ENCODE results near the gene TMCC1. TPM values are rescaled to one million over a fixed set of nuclear protein-coding genes. Genes with fewer than 3 reads are reported as not detected.

TMCC1 gene
- total RNA-seq, 2 donors from 2014 or later, result 41.0 to 51.1 TPM

- peak; percentile 47 for DNase-seq
- H3K27me3 ChIP-seq (ENCODE audit: control insufficient read depth, insufficient read depth, low read length, poor library complexity, severe bottlenecking), result no peaks in the 10 kb centered on the region
- no peaks in the 10 kb centered on the region for H3K9me3 Mint-ChIP-seq
- H3K36me3 Mint-ChIP-seq (ENCODE audit: low read depth), result no peaks in the 10 kb centered on the region
- peak overlapping the region; percentile 21 for H3K27ac Mint-ChIP-seq
- WGBS, 2 experiments (ENCODE audit: insufficient coverage in 1 of 2, insufficient read length in 1 of 2), result 91 to 98% methylated on average over 7 to 13 of the region's 14 CpGs
- H3K27ac ChIP-seq (ENCODE audit: low read depth, low read length), result no peak overlapping the region
- H3K27me3 Mint-ChIP-seq (ENCODE audit: insufficient read depth), result no peaks in the 10 kb centered on the region
- H3K4me3 ChIP-seq (ENCODE audit: low read length), result no peak overlapping the region
- H3K9ac ChIP-seq (ENCODE audit: extremely low read depth, low read length, poor library complexity, severe bottlenecking), result no peak overlapping the region
- H3K4me1 ChIP-seq (ENCODE audit: control insufficient read depth, insufficient read depth, low read length), result no peaks in the 10 kb centered on the region
- peaks cover 17% of the 10 kb centered on the region for H3K4me1 Mint-ChIP-seq
- H3K9me3 ChIP-seq (ENCODE audit: control insufficient read depth, low read length), result no peaks in the 10 kb centered on the region
- TF ChIP-seq CTCF (conservative IDR thresholded peaks at IDR 0.05), result no peak
- no peaks in the 10 kb centered on the region for H3K36me3 ChIP-seq (ENCODE audit: control insufficient read depth, insufficient read depth, low read length)
- H3K4me3 Mint-ChIP-seq, result no peak overlapping the region
Measured at GRCh38 chr3:129621626-129622225, 271.8 kb downstream of the TMCC1 start.

- no peaks in the 10 kb centered on the region for H3K9me3 ChIP-seq (ENCODE audit: control insufficient read depth, low read length)
- WGBS, 2 experiments (ENCODE audit: insufficient coverage in 1 of 2, insufficient read length in 1 of 2), result 88 to 97% methylated on average over 13 to 18 of the region's 18 CpGs
Measured at GRCh38 chr3:129620828-129621559, 272.5 kb downstream of the TMCC1 start.

GRCh38 chr3:129619726-129620162 is 273.8 kb downstream of the TMCC1 start:
- H3K27me3 ChIP-seq (ENCODE audit: control insufficient read depth, insufficient read depth, low read length, poor library complexity, severe bottlenecking), result no peaks in the 10 kb centered on the region
- Mint-ChIP-seq H3K9me3 (no peaks in the 10 kb centered on the region), H3K4me1 (peaks cover 7% of the 10 kb centered on the region), H3K36me3 (ENCODE audit: low read depth) (no peaks in the 10 kb centered on the region), H3K4me3 (no peak overlapping the region), H3K27ac (no peak overlapping the region), H3K27me3 (ENCODE audit: insufficient read depth) (no peaks in the 10 kb centered on the region)
- H3K27ac ChIP-seq (ENCODE audit: low read depth, low read length), result no peak overlapping the region
- DNase-seq, result no peak
- no peaks in the 10 kb centered on the region for H3K4me1 ChIP-seq (ENCODE audit: control insufficient read depth, insufficient read depth, low read length)
- no peak for TF ChIP-seq CTCF (conservative IDR thresholded peaks at IDR 0.05)
- H3K9ac ChIP-seq (ENCODE audit: extremely low read depth, low read length, poor library complexity, severe bottlenecking), result no peak overlapping the region
- no peak overlapping the region for H3K4me3 ChIP-seq (ENCODE audit: low read length)
- 92% methylated on average over 6 of the region's 6 CpGs; no CpG with 5 or more reads in 1 of the 2 experiments for WGBS, 2 experiments (ENCODE audit: insufficient coverage in 1 of 2, insufficient read length in 1 of 2)
- no peaks in the 10 kb centered on the region for H3K36me3 ChIP-seq (ENCODE audit: control insufficient read depth, insufficient read depth, low read length)
- H3K9me3 ChIP-seq (ENCODE audit: control insufficient read depth, low read length), result no peaks in the 10 kb centered on the region

More at GRCh38 chr3:129620828-129621559, 272.5 kb downstream of the TMCC1 start:
- Mint-ChIP-seq H3K4me1 (peaks cover 12% of the 10 kb centered on the region), H3K36me3 (ENCODE audit: low read depth) (no peaks in the 10 kb centered on the region), H3K9me3 (no peaks in the 10 kb centered on the region), H3K4me3 (no peak overlapping the region), H3K27me3 (ENCODE audit: insufficient read depth) (no peaks in the 10 kb centered on the region), H3K27ac (no peak overlapping the region)
- no peak for DNase-seq
- no peak for TF ChIP-seq CTCF (conservative IDR thresholded peaks at IDR 0.05)
- Histone ChIP-seq H3K27ac (ENCODE audit: low read depth, low read length) (no peak overlapping the region), H3K9ac (ENCODE audit: extremely low read depth, low read length, poor library complexity, severe bottlenecking) (no peak overlapping the region), H3K36me3 (ENCODE audit: control insufficient read depth, insufficient read depth, low read length) (no peaks in the 10 kb centered on the region), H3K4me3 (ENCODE audit: low read length) (no peak overlapping the region), H3K4me1 (ENCODE audit: control insufficient read depth, insufficient read depth, low read length) (no peaks in the 10 kb centered on the region), H3K27me3 (ENCODE audit: control insufficient read depth, insufficient read depth, low read length, poor library complexity, severe bottlenecking) (no peaks in the 10 kb centered on the region)

All from endodermal cell (in vitro differentiated cells).